IPS DF 4.7 (cell line): ENCODE measurements around the gene TEN1.
"Not testable (repeated sequence)": the region's sequence is repeated elsewhere in the genome, so short reads cannot be mapped to it uniquely, and the experiment has no call there.

Experiments used
- DNase-seq: peaks from one replicate; pipeline ENCODE4 v3.0.0-alpha.2; 2013; ENCODE audit warnings: low spot score; ENCODE audit errors: extremely low read depth

Gene TEN1

DNA sequence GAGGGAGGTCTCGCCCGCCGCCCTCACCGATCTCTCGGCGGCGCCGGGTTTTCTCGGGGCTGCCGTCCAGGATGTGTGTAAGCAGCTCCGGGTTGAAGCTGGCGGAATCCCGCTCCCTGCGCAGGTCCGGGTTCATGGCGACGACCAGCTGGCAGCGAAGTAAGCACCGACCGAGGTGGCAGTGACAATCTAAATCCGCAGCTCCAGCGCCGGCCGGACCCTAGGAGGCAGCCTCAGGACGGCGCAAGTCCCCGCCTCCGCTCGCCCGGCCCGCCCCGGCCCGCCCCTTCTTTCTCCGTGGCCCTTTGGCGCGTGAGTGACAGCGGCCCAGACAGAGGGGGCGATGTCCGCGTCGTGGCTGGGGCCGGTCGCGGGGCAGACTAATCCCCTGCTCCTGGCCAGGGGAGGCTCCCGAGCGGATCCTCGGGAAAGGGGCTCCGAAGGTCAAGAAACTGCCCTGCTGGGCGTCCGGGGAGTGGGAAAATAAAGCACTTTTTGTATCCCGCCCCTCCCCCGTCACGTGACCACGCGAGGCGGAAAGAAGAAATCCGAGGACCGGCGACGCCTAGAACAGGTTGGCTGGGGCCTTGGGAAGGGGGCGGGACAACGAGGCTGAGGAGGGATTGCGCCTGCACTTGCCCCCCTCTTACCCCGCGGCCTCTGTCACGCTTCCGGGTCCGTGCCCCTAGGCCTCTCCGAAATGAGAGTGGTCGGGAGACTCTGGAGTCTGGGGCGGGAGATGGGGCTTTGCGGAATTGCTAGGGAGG, at the start of gene TEN1, which contains the start of gene ACOX1:
TSS of gene TEN1 (plus strand) at position 303 of the 767 bp plus-strand sequence. CDS start 6,953 bp downstream, outside the sequence.
TSS of gene ACOX1 (minus strand) at position 229 of the 767 bp plus-strand sequence. CDS start at position 136, 93 bp downstream.
- peak; percentile 69 for DNase-seq

- DNase-seq, result no peak
Measured at GRCh38 chr17:75931062-75931461, 48.0 kb upstream of the TEN1 start.

GRCh38 chr17:75932852-75933251, 46.2 kb upstream of the TEN1 start:
- DNase-seq, result no peak

GRCh38 chr17:75933808-75934207, 45.2 kb upstream of the TEN1 start:
- DNase-seq, result no peak

DNA sequence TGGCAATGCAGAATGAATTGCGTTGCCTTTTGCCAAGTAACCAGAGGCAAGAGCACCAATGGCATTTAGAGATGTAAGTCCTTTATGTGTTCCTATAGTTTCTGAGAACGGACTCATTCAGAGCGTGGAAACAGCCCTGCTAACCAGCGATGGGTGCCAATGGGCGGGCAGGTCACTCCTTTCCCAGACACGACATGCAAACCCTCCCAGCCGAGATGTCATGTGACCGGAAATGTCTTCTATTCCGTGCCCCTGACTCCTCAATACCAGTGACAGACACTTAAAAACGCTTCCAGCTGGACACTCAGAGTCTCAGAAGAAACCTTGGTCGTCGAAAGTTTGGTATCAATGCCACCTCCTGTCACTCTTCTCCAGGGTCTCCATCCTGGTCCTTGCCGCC, 41.4 kb upstream of the TEN1 start:
- no peak for DNase-seq

DNA sequence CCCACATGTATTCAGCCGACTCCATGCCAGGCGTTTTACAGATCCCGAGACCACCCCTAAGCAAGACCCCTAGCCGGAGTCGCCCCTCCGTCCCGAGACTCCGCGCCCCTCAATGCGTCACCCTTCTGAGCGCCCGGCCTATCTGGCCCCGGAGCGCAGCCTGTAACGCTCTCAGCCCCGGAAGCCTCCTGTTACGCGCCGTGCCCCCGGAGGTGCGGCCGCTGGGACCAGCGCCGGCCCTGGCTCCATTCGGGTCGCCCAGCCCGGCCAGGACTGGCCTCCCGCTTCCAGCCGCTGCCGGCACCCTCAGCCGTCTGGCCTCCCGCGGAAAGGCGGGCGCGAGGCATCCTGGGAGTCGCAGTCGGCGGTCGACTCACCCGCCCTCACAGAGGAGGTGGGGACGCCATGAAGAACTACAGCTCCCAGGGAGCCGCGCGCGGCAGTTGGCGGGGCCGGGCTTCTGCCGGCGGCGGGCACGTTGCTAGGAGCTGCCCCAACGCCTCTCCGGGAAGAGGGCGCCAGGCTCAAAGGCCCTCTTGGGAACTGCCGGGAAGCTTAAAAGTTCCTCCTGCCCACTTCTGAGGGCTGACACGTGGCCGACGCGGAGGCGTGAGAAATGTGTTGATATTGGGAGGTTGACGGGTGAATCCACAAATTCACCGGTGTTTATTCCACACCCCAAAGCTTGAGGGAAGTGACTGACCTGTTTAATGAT, 38.2 kb upstream of the TEN1 start, which contains the start of gene FBF1:
TSS of gene FBF1 (minus strand) at position 316 of the 715 bp plus-strand sequence. CDS start 2,893 bp downstream, outside the sequence.
- peak; percentile 51 for DNase-seq

DNA sequence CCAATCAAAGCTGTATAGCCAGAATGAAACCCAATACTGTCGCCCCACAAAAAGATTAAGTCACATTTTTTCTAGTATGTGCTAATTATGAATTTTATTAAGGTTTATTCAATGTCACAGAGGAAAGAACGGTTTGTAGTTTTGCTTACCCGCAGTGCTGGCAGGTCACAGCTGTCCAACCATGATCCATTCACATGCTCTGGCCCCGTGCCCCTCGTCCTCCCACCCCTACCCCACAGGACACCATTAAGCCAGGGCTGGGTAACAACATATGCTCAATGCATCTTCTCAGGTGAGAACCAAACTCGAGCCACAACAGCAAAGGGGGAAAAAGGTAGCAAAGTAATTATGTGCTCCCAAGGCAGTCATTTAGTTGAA, 37.6 kb upstream of the TEN1 start:
- DNase-seq, result no peak

DNA sequence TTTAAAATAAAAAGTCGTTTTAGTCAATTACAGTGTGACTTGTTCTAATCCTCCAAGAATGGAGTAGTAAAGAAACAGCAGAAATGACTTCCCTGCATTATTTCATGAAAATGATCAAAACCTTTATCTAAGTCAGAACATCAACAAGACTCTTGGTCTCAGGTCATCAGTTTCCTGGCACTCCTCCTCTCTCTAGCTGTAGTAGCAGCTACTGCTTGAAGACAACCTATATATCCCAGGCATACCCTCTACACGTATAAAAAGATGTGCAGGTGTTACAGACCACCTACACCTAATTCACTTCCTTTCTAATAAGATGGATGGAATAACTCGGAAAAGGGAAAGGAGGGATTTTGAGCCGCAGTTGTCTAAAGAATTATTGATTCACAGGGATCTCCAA, 36.6 kb upstream of the TEN1 start:
- no peak for DNase-seq

- no peak for DNase-seq
Measured at GRCh38 chr17:75943491-75943890, 35.5 kb upstream of the TEN1 start.

- DNase-seq, result no peak
Measured at GRCh38 chr17:75945211-75945610, 33.8 kb upstream of the TEN1 start.

DNA sequence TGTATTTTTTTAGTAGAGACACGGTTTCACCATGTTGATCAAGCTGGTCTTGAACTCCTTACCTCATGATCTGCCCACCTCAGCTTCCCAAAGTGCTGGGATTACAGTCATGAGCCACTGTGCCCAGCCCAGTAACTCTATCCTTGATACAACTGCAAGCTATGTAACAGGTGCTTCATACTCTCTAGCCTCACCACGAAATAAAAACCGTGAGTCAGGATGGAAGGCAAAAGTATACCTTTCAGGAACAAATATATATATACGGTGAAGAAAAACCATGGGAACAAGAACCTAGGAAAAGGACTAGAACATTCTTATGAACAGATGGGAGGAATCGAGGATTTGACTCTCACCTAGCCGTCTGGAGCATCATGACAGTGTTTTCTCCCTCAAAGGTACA, 28.6 kb upstream of the TEN1 start:
- no peak for DNase-seq

- no peak for DNase-seq
Measured at GRCh38 chr17:75950855-75951554, 28.0 kb upstream of the TEN1 start.

DNA sequence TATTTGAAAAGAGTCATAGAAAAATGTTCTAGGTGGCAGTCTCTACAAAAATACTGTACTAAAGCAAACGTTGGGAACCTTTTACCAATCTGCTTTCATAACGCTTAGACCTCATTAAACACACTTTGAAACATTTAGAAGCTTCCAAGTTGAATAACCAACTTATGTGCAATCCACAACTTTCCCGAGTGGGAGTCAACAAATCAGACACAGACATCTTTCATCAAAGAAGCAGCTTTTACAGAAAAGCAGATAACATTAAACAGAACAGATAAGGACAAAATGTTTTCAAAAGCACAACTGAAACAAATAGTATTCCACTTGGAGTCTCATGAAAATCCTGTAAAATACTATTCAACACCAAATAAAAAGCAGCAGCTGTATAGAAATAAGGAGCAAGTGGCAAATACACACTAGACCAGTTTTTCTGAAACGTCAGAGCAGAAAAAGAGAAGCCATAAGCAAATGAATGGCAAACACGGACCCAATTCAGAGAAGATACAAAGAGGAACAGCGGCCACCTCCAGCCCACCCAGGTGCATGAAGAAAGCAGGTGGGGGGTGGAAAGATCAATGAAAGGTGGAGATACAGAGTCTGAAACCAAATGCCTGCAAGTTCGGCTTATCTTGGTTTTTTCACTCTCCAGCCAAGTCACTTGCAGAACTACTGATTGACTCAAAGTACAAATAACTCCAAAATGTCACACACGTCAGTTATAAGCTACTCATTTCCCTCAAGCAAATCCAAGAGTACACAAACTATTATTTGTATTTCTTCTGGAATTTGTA, 19.8 kb upstream of the TEN1 start:
- DNase-seq, result no peak

- DNase-seq, result no peak
Measured at GRCh38 chr17:75959839-75960511, 19.1 kb upstream of the TEN1 start.

DNA sequence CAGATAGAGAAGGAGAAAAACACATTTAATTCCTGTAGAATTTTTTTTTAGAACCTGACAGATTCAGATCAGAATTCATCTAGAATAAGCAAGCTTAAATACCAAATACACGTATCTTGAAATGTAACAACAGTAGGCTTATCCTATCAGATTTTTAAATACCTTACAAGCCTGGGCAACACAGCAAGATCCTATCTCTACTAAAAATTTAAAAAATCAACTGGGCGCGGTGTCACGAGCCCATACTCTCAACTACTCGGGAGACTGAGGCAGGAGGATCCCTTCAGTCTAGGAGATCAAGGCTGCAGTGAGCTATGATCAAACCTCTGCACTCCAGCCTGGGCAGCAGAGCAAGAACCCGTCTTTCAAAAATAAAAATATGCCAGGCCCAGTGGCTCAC, 13.6 kb upstream of the TEN1 start:
- DNase-seq, result no peak

GRCh38 chr17:75969044-75969443, 10.0 kb upstream of the TEN1 start:
- not testable (repeated sequence) for DNase-seq

- DNase-seq, result no peak
Measured at GRCh38 chr17:75970011-75970523, 9.0 kb upstream of the TEN1 start.

GRCh38 chr17:75970626-75971025, 8.4 kb upstream of the TEN1 start:
- no peak for DNase-seq

DNA sequence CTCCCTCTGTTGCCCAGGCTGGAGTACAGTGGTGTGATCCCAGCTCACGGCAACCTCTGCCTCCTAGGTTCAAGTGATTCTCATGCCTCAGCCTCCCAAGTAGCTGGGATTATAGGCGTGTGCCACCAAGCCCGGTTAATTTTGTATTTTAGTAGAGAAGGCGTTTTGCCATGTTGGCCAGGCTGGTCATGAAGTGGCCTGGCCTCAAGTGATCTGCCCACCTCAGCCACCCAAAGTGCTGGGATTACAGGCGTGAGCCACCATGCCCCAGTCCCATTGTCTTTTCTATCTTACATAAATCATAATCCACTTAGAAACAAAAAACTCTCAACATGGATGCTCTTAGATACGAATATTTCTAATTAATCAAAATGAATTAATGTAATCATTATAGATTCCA, 3.9 kb upstream of the TEN1 start:
- DNase-seq, result not testable (repeated sequence)

GRCh38 chr17:75975757-75976174, 3.3 kb upstream of the TEN1 start:
- no peak for DNase-seq
